Panc1 (cell line): ENCODE measurements around the gene VSIR. TPM values are rescaled to one million over a fixed set of nuclear protein-coding genes. Genes with fewer than 3 reads are reported as not detected.

Experiments
- ATAC-seq: fragments of 200-7000 bp; cut with Tn5 transposase; 2 replicates; pipeline ENCODE4 v1.9.1; 2020; ENCODE audit warnings: mild to moderate bottlenecking, moderate library complexity
- BruUV-seq: library from RNA; stranded (reverse); fragments of 400-500 nt; replicated peaks from 2 replicates; lab custom pipeline; 2021; lab: Mats Ljungman, UMichigan
- CTCF ChIA-PET: fragments of 300-600 bp; sonication (Branson Sonifier 250); formaldehyde crosslinking; loops from one replicate; lab custom pipeline; 2022; ENCODE audit warnings: antibody characterized with exemption; lab: Charles Lee
- POLR2A ChIA-PET: fragments of 300-600 bp; sonication (Branson Sonifier 250); formaldehyde crosslinking; loops from one replicate; lab custom pipeline; 2022; ENCODE audit warnings: antibody characterized with exemption; lab: Charles Lee
- DNase-seq: peaks from one replicate; pipeline ENCODE4 v3.0.0-alpha.2; 2010; ENCODE audit warnings: low read depth, low spot score
- H3K27ac ChIP-seq: 2 replicates; pipeline ENCODE4 v1.5.1; 2011; ENCODE audit warnings: mild to moderate bottlenecking, low read length, inconsistent platforms
- H3K27me3 ChIP-seq: fragments of 200-500 bp; sonication (Bioruptor generic); 2 replicates; pipeline ENCODE4 v1.6.0; 2014; ENCODE audit warnings: low read length, inconsistent platforms; ENCODE audit not compliant: control insufficient read depth, insufficient read depth
- H3K36me3 ChIP-seq: fragments of 200-500 bp; sonication (Bioruptor generic); 2 replicates; pipeline ENCODE4 v1.5.1; 2014; ENCODE audit warnings: inconsistent platforms, mild to moderate bottlenecking, low read length, moderate library complexity; ENCODE audit not compliant: control insufficient read depth, insufficient read depth
- H3K4me1 ChIP-seq: 2 replicates; pipeline ENCODE4 v1.5.1; 2011; ENCODE audit warnings: inconsistent platforms, mild to moderate bottlenecking, low read length, moderate library complexity; ENCODE audit not compliant: control insufficient read depth, insufficient read depth
- H3K4me3 ChIP-seq, 2 experiments: 2 replicates each; pipeline ENCODE4 v1.5.1; 2011 to 2012; ENCODE audit warnings: low read depth in 2 of 2, low read length in 2 of 2, mild to moderate bottlenecking in 2 of 2, inconsistent platforms in 1 of 2, moderate library complexity in 1 of 2
- H3K9me3 ChIP-seq: fragments of 200-500 bp; sonication (Bioruptor generic); 2 replicates; pipeline ENCODE4 v1.5.1; 2014; ENCODE audit warnings: low read depth, mild to moderate bottlenecking, inconsistent platforms, low read length, moderate library complexity; ENCODE audit not compliant: control insufficient read depth, insufficient read depth
- POLR2AphosphoS5 ChIP-seq: IDR thresholded peaks from 2 replicates; pipeline ENCODE4 v1.6.1; 2012; ENCODE audit warnings: mild to moderate bottlenecking, low read depth, low read length, moderate library complexity
- SIN3A ChIP-seq: IDR thresholded peaks from 2 replicates; pipeline ENCODE4 v1.6.1; 2012; ENCODE audit warnings: low read depth, mild to moderate bottlenecking, low read length, moderate library complexity, borderline replicate concordance; ENCODE audit not compliant: insufficient read depth
- TCF7L2 ChIP-seq: IDR thresholded peaks from 2 replicates; pipeline ENCODE4 v1.6.1; 2011; ENCODE audit warnings: mild to moderate bottlenecking, low read depth, low read length, inconsistent platforms
- in situ Hi-C: cut with HindIII; loops from 2 replicates; pipeline ENCODE4 v1.10.0; 2016; ENCODE audit warnings: low sequenced_read_pairs, low pct_unique_long_range_greater_than_20kb
- intact Hi-C: fragments of 100-400 bp; cut with micrococcal nuclease; formaldehyde crosslinking; loops from one replicate; pipeline ENCODE4 v1.10.0; 2022; ENCODE audit not compliant: unreplicated experiment
- total RNA-seq: library from RNA; stranded (reverse); gene quantifications from one replicate; pipeline ENCODE4 v1.2.1, GENCODE V29; 2021; ENCODE audit not compliant: unreplicated experiment
- TF ChIP-seq, protein P1 (sequence below): fragments of 450-650 bp; IDR thresholded peaks from 2 replicates; pipeline ENCODE4 v1.5.1; 2017; ENCODE audit warnings: mild to moderate bottlenecking
- TF ChIP-seq, protein P2 (sequence below), 2 experiments: IDR thresholded peaks; 2 replicates each; pipeline ENCODE4 v1.6.1; 2011 to 2012; ENCODE audit warnings: low read depth in 2 of 2, control low read depth in 1 of 2, low read length in 1 of 2, mild to moderate bottlenecking in 1 of 2, moderate library complexity in 1 of 2; ENCODE audit not compliant: insufficient read depth in 1 of 2

Gene VSIR
- total RNA-seq, 1 experiment from 2014 or later = 34.9 TPM

DNA sequence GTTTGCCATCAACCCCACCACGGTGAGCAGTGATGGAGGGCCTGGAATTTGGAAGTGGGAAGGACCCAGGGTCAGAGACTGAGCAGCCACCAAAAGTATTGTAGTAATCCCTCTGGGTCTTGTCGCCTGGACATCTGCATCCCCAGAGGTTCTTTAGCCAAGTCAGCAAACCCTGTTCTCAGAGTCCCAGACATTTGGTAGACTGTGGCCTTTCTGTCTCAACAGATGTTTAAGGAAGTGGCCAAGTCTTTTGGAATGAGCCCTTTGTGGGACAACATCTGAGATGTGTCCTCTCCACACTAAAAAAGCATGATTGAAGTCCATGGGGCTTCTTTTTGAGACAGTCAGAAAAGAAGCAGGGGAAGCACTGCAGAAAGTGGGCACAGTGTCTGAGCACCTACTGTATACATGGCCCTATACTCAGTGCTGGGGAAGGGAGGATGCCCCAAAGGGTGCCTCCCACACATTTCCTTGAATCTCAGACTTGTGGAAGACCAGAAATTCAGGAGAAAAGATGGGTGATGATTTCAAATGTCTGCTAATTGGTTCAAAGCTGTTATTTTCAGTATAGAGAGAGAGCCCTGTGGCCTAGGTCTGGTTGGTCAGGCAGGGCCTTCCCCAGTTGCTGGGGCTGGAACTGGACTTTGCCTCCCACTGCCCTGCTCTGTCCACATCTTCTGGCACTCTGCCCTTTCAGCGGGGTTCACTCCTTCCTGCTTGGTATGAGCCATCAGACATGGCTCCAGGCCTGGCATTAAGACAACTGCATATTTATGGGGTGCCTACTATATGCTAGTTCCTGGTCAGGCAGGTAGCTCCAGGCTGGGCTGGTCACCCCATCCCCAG, 26.5 kb upstream of the VSIR start:
- Histone ChIP-seq H3K27me3 (no peaks in the 10 kb centered on the region), H3K4me1 (no peaks in the 10 kb centered on the region), H3K4me3 (no peak overlapping the region), H3K36me3 (no peaks in the 10 kb centered on the region), H3K27ac (no peak overlapping the region), H3K9me3 (no peaks in the 10 kb centered on the region)
- CTCF ChIA-PET = no interaction called here
- in situ Hi-C loops = no loop called here
- no peak for DNase-seq
- POLR2A ChIA-PET = no interaction called here
- intact Hi-C loops = no loop called here
- ATAC-seq = no peak
- no TSS peak for BruUV-seq
- TF ChIP-seq SIN3A = no peak

DNA sequence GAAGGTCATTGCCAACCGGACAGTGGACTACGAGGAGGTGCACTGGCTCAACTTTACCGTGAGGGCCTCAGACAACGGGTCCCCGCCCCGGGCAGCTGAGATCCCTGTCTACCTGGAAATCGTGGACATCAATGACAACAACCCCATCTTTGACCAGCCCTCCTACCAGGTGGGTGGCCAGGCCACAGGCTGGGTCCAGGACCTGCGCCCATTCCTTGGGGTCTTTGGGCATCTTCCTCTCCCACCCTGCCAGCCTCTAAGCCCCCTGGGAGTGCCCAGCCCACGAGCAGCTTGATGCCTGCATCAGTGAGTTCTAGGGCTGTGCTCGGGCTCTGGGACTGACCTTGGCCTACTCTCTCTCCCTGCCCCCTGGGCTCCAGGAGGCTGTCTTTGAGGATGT, 25.8 kb upstream of the VSIR start:
- Histone ChIP-seq H3K4me1 (no peaks in the 10 kb centered on the region), H3K27me3 (no peaks in the 10 kb centered on the region), H3K4me3 (no peak overlapping the region), H3K27ac (no peak overlapping the region), H3K36me3 (no peaks in the 10 kb centered on the region), H3K9me3 (no peaks in the 10 kb centered on the region)
- ChIA-PET CTCF (no interaction called here), POLR2A (no interaction called here)
- no peak for ATAC-seq
- BruUV-seq = no TSS peak
- no peak for DNase-seq
- in situ Hi-C loops (no loop called here), intact Hi-C loops (no loop called here)
- TF ChIP-seq POLR2AphosphoS5 = no peak
- TF ChIP-seq, protein P1, sequence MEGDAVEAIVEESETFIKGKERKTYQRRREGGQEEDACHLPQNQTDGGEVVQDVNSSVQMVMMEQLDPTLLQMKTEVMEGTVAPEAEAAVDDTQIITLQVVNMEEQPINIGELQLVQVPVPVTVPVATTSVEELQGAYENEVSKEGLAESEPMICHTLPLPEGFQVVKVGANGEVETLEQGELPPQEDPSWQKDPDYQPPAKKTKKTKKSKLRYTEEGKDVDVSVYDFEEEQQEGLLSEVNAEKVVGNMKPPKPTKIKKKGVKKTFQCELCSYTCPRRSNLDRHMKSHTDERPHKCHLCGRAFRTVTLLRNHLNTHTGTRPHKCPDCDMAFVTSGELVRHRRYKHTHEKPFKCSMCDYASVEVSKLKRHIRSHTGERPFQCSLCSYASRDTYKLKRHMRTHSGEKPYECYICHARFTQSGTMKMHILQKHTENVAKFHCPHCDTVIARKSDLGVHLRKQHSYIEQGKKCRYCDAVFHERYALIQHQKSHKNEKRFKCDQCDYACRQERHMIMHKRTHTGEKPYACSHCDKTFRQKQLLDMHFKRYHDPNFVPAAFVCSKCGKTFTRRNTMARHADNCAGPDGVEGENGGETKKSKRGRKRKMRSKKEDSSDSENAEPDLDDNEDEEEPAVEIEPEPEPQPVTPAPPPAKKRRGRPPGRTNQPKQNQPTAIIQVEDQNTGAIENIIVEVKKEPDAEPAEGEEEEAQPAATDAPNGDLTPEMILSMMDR = no peak
- TF ChIP-seq SIN3A = no peak
- TF ChIP-seq, protein P2, sequence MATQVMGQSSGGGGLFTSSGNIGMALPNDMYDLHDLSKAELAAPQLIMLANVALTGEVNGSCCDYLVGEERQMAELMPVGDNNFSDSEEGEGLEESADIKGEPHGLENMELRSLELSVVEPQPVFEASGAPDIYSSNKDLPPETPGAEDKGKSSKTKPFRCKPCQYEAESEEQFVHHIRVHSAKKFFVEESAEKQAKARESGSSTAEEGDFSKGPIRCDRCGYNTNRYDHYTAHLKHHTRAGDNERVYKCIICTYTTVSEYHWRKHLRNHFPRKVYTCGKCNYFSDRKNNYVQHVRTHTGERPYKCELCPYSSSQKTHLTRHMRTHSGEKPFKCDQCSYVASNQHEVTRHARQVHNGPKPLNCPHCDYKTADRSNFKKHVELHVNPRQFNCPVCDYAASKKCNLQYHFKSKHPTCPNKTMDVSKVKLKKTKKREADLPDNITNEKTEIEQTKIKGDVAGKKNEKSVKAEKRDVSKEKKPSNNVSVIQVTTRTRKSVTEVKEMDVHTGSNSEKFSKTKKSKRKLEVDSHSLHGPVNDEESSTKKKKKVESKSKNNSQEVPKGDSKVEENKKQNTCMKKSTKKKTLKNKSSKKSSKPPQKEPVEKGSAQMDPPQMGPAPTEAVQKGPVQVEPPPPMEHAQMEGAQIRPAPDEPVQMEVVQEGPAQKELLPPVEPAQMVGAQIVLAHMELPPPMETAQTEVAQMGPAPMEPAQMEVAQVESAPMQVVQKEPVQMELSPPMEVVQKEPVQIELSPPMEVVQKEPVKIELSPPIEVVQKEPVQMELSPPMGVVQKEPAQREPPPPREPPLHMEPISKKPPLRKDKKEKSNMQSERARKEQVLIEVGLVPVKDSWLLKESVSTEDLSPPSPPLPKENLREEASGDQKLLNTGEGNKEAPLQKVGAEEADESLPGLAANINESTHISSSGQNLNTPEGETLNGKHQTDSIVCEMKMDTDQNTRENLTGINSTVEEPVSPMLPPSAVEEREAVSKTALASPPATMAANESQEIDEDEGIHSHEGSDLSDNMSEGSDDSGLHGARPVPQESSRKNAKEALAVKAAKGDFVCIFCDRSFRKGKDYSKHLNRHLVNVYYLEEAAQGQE (IDR thresholded peaks at IDR 0.05; ENCODE audit: insufficient read depth in 1 of 2, low read depth in 2 of 2, low read length in 1 of 2) = no peak
- no peak for TF ChIP-seq TCF7L2

DNA sequence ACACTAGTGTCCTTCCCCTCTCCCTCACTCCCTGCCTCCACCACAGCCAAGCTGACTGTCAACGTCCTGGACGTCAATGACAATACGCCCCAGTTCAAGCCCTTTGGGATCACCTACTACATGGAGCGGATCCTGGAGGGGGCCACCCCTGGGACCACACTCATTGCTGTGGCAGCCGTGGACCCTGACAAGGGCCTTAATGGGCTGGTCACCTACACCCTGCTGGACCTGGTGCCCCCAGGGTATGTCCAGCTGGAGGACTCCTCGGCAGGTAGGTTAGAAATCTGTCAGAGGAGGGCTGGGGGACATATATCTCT, 24.9 kb upstream of the VSIR start:
- Histone ChIP-seq H3K36me3 (no peaks in the 10 kb centered on the region), H3K4me1 (no peaks in the 10 kb centered on the region), H3K9me3 (no peaks in the 10 kb centered on the region), H3K27ac (no peak overlapping the region), H3K27me3 (no peaks in the 10 kb centered on the region), H3K4me3 (no peak overlapping the region)
- in situ Hi-C loops (no loop called here), intact Hi-C loops (no loop called here)
- ATAC-seq (no peak), DNase-seq (no peak)
- ChIA-PET CTCF (no interaction called here), POLR2A (no interaction called here)
- BruUV-seq = no TSS peak
- TF ChIP-seq, protein P2 (IDR thresholded peaks at IDR 0.05; ENCODE audit: insufficient read depth in 1 of 2, low read depth in 2 of 2, low read length in 1 of 2) = no peak
- TF ChIP-seq SIN3A = no peak
- no peak for TF ChIP-seq TCF7L2
- no peak for TF ChIP-seq POLR2AphosphoS5
